Suprapubic skin (tissue), 4 donors: ENCODE data around the gene PLD5. TPM values are rescaled to one million over a fixed set of nuclear protein-coding genes. Genes with fewer than 3 reads are reported as not detected.

Source experiments
- DNase-seq, 2 donors: peaks; one replicate each; pipeline ENCODE4 v3.0.0-alpha.2; 2019; ENCODE audit warnings: low spot score in 2 of 2
- H3K27ac ChIP-seq: fragments of 200-600 bp; sonication (generic); one replicate; pipeline ENCODE4 v1.5.1; 2019
- H3K27me3 ChIP-seq: fragments of 200-600 bp; sonication (generic); one replicate; pipeline ENCODE4 v1.5.1; 2019
- H3K36me3 ChIP-seq: fragments of 200-600 bp; sonication (generic); one replicate; pipeline ENCODE4 v1.5.1; 2019
- H3K4me1 ChIP-seq: fragments of 200-600 bp; sonication (generic); one replicate; pipeline ENCODE4 v1.5.1; 2019
- H3K4me3 ChIP-seq: fragments of 200-600 bp; sonication (generic); one replicate; pipeline ENCODE4 v1.5.1; 2019; ENCODE audit warnings: mild to moderate bottlenecking
- H3K9me3 ChIP-seq: fragments of 200-600 bp; sonication (generic); one replicate; pipeline ENCODE4 v1.5.1; 2019
- CTCF ChIP-seq, 2 donors: fragments of 200-600 bp in 1 of 2; fragments of 450-650 bp in 1 of 2; sonication (generic) in 1 of 2; IDR thresholded peaks; one replicate each; pipeline ENCODE4 v1.5.1; 2016 to 2019; ENCODE audit warnings: antibody characterized with exemption in 2 of 2, mild to moderate bottlenecking in 1 of 2, moderate library complexity in 1 of 2
- EP300 ChIP-seq: sonication (generic); formaldehyde crosslinking; IDR thresholded peaks from one replicate; pipeline ENCODE4 v1.6.1; 2017; ENCODE audit warnings: antibody characterized with exemption
- POLR2A ChIP-seq, 2 donors: fragments of 450-650 bp; IDR thresholded peaks; one replicate each; pipeline ENCODE4 v1.6.1; 2017; ENCODE audit warnings: antibody characterized with exemption in 2 of 2, mild to moderate bottlenecking in 2 of 2, moderate library complexity in 2 of 2
- POLR2AphosphoS5 ChIP-seq, 3 donors: sonication (generic); formaldehyde crosslinking; IDR thresholded peaks; one replicate each; pipeline ENCODE4 v1.6.1; 2017; ENCODE audit warnings: antibody characterized with exemption in 3 of 3
- WGBS: methylation state at CpG from one replicate; pipeline ENCODE4 v1.1.5; 2018; 5-methylcytosine and 5-hydroxymethylcytosine counted together
- total RNA-seq, 4 donors: library from RNA; depleted of rRNA; stranded (reverse); fragments of >200 nt; gene quantifications; one replicate each; pipeline ENCODE4 v1.1.0, GENCODE V29; 2016

Gene PLD5
- total RNA-seq, 4 donors from 2014 or later: 0.21 to 0.64 TPM; not detected in 2

GRCh38 chr1:242506724-242507123 lies 17.8 kb downstream of the PLD5 start:
- no peaks in the 10 kb centered on the region for H3K9me3 ChIP-seq

GRCh38 chr1:242489545-242489944 lies 35.0 kb downstream of the PLD5 start:
- Histone ChIP-seq H3K36me3 (no peaks in the 10 kb centered on the region), H3K27ac (no peak overlapping the region), H3K9me3 (no peaks in the 10 kb centered on the region), H3K27me3 (no peaks in the 10 kb centered on the region), H3K4me3 (no peak overlapping the region), H3K4me1 (no peaks in the 10 kb centered on the region)
- no peak for TF ChIP-seq POLR2AphosphoS5 (IDR thresholded peaks at IDR 0.05)
- no peak for TF ChIP-seq POLR2A (IDR thresholded peaks at IDR 0.05)
- TF ChIP-seq CTCF (IDR thresholded peaks at IDR 0.05): no peak
- no peak for TF ChIP-seq EP300
- no peak for DNase-seq
- WGBS: 66% methylated on average over 3 of the region's 3 CpGs

More at GRCh38 chr1:242506724-242507123, 17.8 kb downstream of the PLD5 start:
- 92% methylated on average over 11 of the region's 12 CpGs for WGBS
- H3K27ac ChIP-seq: no peak overlapping the region
- H3K36me3 ChIP-seq: no peaks in the 10 kb centered on the region
- TF ChIP-seq EP300 (no peak), POLR2A (IDR thresholded peaks at IDR 0.05) (no peak), CTCF (IDR thresholded peaks at IDR 0.05) (no peak), POLR2AphosphoS5 (IDR thresholded peaks at IDR 0.05) (no peak)
- no peaks in the 10 kb centered on the region for H3K4me1 ChIP-seq
- H3K4me3 ChIP-seq: no peak overlapping the region
- H3K27me3 ChIP-seq: no peaks in the 10 kb centered on the region
- no peak for DNase-seq

- Histone ChIP-seq H3K36me3 (no peaks in the 10 kb centered on the region), H3K4me3 (no peak overlapping the region), H3K4me1 (no peaks in the 10 kb centered on the region), H3K27me3 (no peaks in the 10 kb centered on the region), H3K27ac (no peak overlapping the region), H3K9me3 (no peaks in the 10 kb centered on the region)
- no peak for DNase-seq
- TF ChIP-seq CTCF (IDR thresholded peaks at IDR 0.05): no peak
- TF ChIP-seq POLR2A (IDR thresholded peaks at IDR 0.05): no peak
- no peak for TF ChIP-seq POLR2AphosphoS5 (IDR thresholded peaks at IDR 0.05)
- WGBS: 43% methylated on average over 3 of the region's 3 CpGs
These were observed 46.6 kb downstream of the PLD5 start for GRCh38 chr1:242477944-242478343.

GRCh38 chr1:242470774-242471173 lies 53.7 kb downstream of the PLD5 start:
- H3K27me3 ChIP-seq: no peaks in the 10 kb centered on the region
- TF ChIP-seq EP300 (no peak), POLR2A (IDR thresholded peaks at IDR 0.05) (no peak), CTCF (IDR thresholded peaks at IDR 0.05) (no peak), POLR2AphosphoS5 (IDR thresholded peaks at IDR 0.05) (no peak)
- H3K27ac ChIP-seq: no peak overlapping the region
- H3K4me1 ChIP-seq: no peaks in the 10 kb centered on the region
- no peak for DNase-seq
- no peak overlapping the region for H3K4me3 ChIP-seq
- H3K36me3 ChIP-seq: no peaks in the 10 kb centered on the region
- no peaks in the 10 kb centered on the region for H3K9me3 ChIP-seq
- WGBS: 83% methylated on average over 6 of the region's 6 CpGs

GRCh38 chr1:242468784-242469183 lies 55.7 kb downstream of the PLD5 start:
- DNase-seq: no peak
- Histone ChIP-seq H3K27me3 (no peaks in the 10 kb centered on the region), H3K36me3 (no peaks in the 10 kb centered on the region), H3K4me3 (no peak overlapping the region), H3K27ac (no peak overlapping the region), H3K9me3 (no peaks in the 10 kb centered on the region), H3K4me1 (no peaks in the 10 kb centered on the region)
- 48% methylated on average over 4 of the region's 4 CpGs for WGBS
- TF ChIP-seq POLR2A (IDR thresholded peaks at IDR 0.05): no peak
- no peak for TF ChIP-seq EP300
- TF ChIP-seq CTCF (IDR thresholded peaks at IDR 0.05): no peak
